Embryonic facial prominence (tissue), 1 donor: Measurements from ENCODE around the gene AARS1.
"Not testable (repeated sequence)": the region's sequence is repeated elsewhere in the genome, so short reads cannot be mapped to it uniquely, and the experiment has no call there.

Experiments used
- DNase-seq: peaks from one replicate; pipeline ENCODE4 v3.0.0-alpha.2; 2016; ENCODE audit errors: extremely low spot score

AARS1 gene

DNA sequence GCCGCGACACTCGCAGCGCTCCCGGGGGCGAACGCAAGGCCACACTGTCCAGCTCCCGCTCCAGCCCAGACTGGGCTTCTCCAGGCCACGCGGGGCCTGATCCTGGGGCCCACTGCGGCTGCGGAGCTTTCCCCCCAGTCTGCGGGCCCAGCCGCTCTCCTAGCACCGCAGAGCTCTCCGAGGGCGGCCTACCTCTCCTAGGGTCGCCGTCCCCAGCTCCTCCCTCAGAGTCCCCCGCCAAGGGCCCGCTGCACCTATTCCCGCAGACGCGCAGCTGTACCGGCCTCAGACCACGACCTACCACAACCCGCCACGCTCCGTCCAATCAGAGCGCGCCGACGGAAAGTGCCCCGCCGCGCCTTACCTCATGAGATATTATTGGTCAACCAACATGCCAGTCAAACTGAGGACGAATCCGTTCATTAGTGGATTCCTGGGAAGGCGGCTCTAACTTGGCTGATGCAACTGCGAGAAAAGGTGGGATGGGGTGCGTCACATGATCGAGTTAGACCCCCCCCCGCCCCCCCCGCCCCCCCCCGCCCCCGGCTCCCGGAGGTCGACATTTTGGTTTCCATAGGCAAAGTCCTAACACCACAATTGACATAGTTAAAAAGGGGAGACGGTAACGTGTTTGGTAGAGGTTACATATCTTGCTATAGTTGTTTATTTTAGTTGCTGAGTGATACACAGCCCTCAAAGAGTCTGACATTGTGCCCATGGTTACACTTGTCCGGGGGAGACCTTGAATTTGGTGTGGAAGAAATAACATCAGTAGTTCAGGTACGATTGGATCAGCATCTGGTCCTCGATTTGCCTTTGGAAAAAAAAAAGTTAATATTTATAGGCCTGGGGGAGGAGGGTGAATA lies at the start of gene AARS1:
TSS of gene AARS1 (minus strand) at position 278 of the 866 bp plus-strand sequence. CDS start 6,743 bp downstream, outside the sequence.
- DNase-seq = peak; percentile 98

DNA sequence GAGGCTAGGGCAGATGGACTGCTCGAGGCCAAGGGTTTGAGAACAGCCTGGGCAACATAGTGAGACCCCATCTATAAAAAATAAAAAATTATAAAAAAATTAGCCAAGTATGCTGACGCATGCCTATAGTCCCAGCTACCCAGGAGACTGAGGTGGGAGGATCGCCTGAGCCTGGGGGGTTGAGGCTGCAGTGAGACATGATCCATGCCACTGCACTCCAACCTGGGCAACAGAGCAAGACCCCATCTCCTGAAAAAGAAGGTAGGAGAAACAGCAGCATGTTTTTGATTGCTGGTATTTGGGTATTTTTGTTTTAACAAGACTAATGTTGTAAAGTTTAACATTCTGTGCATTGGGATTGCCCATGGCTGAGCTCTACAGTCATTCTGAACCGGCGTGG lies 48.5 kb upstream of the AARS1 start:
- no peak for DNase-seq

DNA sequence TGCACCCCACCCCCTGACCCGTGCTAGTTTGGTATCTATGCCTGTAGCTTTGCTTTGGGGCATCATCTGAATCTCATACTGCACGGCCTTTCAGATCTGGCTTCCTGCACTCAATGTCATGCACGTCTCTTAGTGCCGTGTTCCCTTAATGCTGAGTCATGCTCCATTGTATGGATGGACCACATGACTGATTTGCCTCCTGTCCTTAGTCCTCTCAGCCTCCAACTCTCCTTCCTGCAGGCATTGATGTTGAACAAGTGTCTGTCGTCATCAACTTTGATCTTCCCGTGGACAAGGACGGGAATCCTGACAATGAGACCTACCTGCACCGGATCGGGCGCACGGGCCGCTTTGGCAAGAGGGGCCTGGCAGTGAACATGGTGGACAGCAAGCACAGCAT lies 43.4 kb upstream of the AARS1 start:
- not testable (repeated sequence) for DNase-seq

DNA sequence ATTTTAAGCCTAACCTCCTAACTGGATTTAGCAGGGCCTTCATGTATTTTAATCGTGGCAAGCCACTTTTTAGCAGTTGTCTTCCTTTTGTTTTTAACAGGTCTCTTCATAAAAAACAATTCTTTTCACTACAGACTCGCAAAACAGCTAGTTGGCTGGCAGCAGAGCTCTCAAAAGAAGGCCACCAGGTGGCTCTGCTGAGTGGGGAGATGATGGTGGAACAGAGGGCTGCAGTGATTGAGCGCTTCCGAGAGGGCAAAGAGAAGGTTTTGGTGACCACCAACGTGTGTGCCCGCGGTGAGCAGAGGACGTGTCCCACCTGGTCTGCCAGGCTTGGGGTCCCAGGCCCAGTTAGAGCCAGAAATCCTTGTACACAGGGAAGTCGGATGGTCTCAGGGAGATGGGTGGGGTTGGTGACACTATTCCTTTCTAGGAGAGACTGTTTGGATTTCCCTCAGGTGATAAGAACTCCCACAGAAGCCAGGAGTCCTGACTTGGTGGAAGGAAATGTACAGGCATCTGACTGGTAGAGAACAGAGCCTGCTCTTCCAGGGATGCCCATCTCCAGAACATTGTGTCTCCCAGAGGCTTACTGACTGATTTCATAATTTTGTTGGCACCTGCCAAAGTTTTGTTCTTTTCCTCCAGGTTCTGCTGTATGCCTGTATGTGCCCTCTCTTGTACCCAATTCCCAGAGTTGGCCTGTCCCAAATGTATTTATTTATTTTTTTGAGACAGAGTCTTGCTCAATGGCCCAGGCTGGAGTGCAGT lies 42.5 kb upstream of the AARS1 start:
- DNase-seq = no peak

DNA sequence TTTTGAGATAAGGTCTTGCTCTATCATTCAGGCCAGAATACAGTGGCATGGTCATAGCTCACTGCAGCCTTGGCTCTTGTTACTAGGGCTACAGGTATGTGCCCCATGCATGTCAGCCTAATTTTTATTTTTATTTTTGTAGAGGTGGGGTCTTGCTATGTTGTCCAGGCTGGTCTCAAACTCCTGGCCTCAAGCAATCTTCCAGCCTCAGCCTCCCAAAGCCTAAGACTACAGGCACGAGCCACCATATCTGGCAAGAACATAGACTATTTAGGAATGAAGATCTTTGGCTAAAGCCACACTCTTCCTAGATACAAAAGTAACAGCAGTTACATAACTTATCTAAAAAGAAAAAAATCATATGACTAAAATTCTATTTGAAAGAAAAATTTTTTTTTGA lies 41.8 kb upstream of the AARS1 start:
- DNase-seq = no peak

DNA sequence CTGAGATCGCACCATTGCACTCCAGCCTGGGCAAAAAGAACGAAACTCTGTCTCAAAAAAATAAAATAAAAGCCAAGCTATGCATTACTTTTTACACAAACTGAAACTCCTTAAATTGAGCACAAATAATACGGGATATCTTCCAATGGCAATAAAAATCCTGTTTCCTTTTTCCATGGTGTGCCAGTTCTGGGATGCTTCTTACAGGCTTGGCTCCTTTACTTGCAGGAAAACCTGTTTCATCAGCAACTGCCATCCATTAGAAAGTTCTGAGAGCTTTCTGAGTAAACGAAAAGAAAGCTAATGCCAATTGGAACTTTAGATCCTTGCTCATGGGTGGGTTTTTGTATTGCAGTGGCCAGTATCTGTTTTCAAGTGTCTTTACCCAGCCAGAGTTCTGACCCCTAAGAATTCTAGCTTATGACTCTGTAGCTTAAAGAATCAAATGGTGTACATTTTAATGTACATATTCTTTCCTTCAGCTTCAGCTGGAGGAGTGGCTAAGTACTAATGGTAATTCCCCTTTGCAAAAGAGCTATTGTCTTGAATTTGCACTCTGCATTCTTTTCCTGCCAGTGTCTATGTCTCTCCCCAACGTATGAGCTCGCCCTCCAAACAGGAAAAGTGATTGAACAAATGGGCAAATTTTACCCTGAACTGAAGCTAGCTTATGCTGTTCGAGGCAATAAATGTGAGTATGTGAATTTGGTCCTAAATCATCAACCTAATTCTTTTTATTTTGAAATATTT lies 35.9 kb upstream of the AARS1 start:
- no peak for DNase-seq

DNA sequence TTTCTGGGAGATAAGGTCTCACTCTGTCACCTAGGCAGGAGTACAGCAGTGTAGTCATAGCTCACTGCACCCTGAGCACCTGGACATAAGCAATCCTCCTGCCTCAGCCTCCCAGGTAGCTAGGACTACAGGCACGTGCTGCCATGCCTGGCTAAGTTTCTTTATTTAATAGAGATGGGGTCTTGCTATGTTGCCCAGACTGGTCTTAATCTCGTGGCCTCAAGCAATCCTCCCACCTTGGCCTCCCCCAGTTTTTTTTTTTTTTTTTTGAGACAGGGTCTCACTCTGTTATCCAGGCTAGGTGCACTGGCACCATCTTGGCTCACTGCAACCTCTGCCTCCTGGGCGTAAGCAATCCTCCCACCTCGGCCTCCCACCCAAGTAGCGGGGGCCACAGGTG lies 30.8 kb upstream of the AARS1 start:
- DNase-seq = no peak

DNA sequence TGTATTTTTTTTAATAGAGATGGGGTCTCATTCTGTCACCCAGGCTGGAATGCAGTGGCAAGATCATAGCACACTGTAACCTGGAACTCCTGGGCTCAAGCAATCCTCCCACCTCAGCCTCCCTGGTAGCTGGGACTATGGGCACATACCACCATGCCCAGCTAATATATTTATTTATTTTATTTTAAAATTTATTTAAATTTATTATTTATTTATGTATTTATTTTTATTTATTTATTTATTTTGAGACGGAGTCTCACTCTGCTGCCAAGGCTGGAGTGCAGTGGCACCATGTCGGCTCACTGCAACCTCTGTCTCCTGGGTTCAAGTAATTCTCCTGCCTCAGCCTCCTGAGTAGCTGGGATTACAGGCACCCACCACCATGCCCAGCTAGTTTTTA lies 18.4 kb upstream of the AARS1 start:
- DNase-seq = not testable (repeated sequence)

DNA sequence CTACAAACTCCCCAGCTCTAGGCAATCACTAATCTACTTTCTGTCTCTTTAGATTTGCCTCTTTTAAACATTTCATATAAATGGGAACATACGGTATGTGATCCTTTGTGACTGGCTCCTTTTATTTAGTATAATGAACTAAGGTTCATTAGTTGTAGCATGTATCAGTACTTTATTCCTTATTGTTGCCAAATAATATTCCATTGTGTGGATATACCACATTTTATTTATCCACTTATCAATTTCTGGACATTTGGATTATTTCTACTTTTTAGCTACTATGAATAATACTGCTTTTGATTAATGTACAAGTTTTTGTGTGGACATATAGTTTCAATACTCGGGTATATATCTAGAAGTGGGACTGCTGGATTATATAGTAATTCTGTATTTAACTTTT lies 17.6 kb upstream of the AARS1 start:
- DNase-seq = no peak

DNA sequence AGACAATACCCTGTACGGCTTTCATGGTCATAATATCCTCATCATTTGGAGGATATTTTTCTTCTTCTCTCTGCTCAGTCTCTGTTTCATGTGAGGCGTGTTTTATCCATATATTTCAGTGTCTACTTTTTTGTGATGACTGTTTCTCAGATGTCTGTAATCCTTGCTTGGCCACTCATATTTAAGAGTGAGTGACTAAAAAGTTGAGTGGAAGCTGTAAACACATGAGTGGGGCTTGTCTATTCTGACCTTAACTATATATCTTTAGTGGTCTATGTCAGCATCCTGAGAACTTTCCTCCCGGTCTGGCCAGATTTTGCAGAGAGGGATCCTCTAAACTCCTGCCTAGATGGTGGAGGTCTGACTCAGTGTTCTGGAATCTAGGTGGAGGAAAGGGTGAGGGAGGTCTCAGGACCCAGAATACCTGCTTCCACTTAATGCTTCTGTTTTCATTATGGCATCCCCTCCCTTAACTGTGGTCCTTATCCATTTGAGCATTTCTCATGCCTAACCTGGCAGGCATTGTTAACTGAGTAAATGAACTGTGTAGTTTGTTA lies 15.7 kb upstream of the AARS1 start:
- DNase-seq = no peak

DNA sequence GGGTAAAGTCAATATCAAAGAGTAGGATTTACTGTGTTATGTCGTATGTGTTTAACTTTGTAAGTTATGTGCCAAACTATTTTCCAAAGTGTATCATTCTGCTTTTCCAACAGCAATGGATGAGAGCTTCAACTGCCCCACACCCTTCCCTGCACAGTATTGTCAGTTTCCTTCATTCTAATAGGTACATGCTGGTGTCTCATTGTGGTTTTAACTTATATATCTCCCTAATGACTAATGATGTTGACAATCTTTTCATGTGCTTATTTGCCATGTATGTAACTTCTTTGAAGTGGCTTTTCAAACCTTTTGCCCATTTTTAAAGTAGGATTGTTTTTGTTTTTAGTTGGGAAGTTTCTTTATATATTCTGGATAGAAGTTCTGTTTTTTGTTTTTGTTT lies 13.4 kb upstream of the AARS1 start:
- no peak for DNase-seq

DNA sequence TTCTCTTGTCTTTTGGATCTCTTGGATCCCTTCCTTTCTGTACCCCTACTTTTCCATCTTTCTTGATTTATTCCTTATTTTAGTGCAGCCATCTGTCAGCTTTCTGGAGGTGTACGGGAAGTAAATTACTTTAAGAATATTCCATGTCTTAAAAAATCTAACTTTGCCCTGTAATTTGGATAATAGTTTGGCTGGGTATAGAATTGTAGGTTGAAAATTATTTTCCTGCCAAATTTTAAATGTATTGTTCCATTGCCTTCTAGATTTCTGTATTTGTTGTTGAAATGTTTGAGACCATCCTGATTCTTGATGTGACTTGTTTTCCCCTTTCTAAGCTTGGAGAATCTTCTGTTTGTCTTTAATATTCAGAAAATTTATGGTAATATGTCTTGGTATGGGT lies 11.8 kb upstream of the AARS1 start:
- DNase-seq = no peak

DNA sequence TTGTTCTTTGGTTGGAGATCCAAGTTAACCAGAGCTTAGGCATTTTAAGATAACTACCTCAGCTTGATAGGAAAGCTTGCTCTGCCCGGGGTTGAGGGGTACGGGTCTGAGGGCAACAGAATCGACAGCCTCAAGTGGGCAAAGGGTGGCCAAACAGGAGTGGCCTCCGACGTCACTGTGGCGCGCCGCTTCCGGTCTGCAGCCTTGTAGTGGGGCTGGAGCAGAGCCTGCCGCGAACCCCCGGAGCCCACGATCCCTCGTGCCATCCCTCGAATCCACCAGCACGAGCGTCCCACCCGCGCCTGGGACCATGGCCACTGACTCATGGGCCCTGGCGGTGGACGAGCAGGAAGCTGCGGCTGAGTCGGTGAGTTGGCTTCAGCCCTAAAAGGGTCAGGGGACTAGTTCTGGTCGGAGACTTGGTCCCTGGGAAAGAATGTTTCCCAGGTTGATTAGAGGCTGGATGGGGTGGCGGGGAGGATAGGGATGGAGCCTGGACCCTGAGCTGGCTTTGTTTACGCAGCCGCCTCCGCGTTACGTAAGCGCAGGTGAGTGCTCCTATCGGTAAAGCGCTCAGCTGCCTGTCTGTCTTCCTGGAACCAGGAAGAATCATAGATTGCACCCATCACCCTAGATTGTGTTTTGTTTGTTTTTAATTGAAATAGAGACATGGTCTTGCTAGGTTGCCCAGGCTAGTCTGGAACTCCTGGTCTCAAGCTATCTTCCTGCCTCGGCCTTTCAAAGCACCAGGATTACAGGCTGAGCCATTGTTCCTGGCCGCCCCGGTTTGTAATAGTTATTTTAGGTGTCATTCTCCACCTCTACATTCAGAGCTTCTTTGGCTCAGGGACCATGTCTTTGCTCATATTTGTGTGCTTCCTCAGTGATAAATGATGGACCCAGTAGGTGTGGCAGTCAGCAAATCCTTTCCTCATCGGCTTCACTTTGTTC lies 10.0 kb upstream of the AARS1 start, which contains the start of gene DDX19B:
TSS of gene DDX19B (plus strand) at position 199 of the 951 bp plus-strand sequence. CDS start at position 311, 112 bp downstream.
- DNase-seq = peak; percentile 68

DNA sequence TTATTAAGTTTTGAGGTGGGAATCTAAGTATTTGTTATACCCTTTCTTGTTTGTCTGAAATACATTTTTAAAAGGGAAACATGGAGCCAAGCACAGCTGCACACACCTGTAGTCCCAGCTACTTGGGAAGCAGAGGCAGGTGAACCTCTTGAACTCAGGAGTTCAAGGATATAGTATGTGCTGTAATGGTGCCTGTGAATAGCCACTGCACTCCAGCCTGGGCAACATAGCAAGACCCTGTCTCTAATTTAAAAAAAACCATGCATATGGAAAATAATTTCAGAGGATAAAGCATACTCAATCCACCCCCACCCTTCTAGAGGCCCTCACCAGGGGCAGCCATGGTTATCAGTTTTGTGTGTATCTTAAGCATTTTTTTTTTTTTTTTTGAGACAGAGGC lies 6.3 kb upstream of the AARS1 start:
- no peak for DNase-seq

DNA sequence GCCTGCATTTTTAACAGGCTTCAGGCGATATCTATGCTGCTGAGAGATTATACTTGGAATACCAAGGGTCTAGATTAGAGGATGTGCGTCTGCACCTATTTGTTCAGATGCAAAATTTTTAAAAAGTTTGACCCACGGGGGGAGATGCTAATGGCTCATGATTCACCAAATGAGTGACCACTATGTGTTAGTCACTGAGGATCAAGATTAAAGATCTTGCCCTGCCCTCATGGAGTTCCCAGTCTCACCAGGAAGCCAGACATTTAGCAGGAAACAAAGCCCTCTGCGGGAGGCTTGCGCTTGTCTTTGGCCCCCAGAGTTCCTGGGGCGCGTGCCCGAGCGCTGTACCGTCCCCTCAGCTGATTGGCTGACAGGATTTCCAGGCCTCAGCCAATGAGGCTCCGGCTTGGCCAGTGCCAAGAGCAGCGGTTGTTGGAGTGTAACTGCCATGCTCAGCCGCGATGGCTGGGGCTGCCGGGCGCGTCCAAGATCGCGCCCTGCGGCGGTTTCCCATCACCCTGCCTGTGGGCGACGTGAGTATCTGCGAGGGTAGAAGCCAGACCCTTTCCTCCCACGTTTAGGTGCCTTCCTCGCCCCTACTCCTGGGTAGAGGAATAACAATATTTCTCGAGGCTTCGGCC lies 5.2 kb upstream of the AARS1 start:
- no peak for DNase-seq

DNA sequence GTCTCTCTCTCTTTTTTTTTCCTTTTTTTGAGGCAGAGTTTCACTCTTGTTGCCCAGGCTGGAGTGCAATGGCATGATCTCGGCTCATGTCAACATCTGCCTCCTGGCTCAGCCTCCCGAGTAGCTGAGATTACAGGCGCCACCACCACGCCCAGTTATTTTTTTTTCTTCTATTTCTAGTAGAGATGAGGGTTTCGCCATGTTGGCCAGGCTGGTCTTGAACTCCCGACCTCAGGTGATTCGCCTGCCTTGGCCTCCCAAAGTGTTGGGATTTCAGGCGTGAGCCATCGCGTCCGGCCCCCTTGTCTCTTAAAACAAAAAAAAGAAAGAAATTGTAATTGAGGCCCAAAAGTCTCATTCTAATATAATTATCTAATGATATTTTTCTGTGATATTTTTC lies 2.8 kb upstream of the AARS1 start:
- DNase-seq = not testable (repeated sequence)

DNA sequence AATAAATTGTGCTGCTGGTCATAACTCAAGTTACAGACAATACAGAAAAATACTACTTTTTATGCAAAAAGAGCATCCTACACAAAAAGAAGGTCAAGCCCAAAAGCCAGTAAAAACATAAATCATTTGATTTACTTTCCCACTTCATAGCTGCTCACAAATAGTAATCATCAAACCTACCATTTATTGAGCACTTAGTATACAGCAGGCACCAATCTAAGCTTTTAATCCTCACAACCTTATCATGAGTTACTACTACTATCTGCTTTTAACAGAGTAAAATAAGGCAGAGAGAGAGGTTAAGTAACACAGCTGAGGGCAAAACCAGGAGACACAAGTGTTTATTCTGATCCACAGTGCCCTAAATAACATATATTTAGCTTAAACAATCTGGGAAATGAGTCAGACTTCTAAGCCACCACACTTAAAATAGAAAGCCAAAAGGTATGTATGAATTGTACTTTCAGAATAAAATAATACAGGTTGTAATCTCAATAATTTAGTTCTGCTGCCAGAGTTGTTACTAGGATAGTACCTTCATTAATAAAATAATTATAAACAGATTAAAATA lies 1.7 kb upstream of the AARS1 start:
- no peak for DNase-seq

DNA sequence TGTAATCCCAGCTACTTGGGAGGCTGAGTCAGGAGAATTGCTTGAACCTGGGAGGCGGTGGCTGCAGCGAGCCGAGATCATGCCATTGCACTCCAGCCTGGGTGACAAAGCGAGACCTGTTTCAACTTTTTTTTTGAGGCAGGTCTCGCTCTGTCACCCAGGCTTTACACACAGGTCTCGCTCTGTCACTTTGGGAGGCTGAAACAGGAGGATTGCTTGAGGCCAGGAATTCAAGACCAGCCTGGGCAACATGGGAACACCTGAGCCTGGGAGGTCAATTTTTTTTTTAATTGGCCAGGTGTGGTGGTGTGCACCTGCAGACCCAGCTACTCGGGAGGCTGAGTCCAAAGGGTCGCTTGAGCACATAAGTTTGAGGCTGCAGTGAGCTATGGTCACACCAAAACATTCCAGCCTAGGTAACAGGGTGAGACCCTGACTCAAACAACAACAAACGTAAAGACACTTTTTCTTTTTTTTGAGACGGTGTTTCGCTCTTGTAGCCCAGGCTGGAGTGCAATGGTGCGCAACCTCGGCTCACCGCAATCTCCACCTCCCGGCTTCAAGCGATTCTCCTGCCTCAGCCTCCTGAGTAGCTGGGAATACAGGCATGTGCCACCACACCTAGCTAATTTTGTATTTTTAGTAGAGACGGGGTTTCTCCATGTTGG lies 1.9 kb downstream of the AARS1 start:
- DNase-seq = not testable (repeated sequence)

DNA sequence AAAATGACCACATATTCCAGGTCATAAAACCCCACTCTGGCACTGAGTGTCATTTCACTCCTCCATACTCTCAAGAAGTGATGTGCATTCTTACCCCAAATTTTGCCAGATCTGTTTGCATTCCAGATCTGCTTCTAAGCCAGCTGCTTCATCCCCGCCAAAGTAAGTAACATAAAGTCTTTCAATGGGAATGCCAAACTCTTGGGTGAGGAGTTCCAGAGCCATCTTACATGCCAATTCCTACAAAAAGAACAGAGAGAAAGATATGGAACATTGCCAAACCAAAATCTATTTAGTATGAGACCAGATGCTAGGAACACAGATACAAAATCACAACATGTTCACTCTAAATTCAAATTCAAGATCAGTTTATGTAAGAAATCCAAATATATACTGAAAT lies 12.9 kb downstream of the AARS1 start:
- DNase-seq = no peak
